Thymus (tissue), 2 donors: ENCODE data around the gene ZNF75A. TPM values are rescaled to one million over a fixed set of nuclear protein-coding genes. Genes with fewer than 3 reads are reported as not detected.

Source experiments
- polyA plus RNA-seq: library from polyadenylated mRNA; stranded (reverse); fragments of 200-250 nt; gene quantifications from one replicate; pipeline ENCODE4 v1.2.3, GENCODE V29; 2013
- total RNA-seq: library from RNA; stranded (reverse); fragments of 120-200 nt; gene quantifications from one replicate; pipeline ENCODE4 v1.2.4, GENCODE V29; 2013
- donor health status: healthy.

ZNF75A gene
- total and polyA plus RNA-seq, 2 donors: 25.9 to 44.7 TPM

Other genes starting within 250 kb of the ZNF75A start
- gene IL32, start 239.9 kb upstream of the ZNF75A start, total RNA-seq: 175 TPM
- gene IL32, start 239.9 kb upstream of the ZNF75A start, polyA plus RNA-seq: 343 TPM
- gene ZSCAN10, start 206.2 kb upstream of the ZNF75A start, total RNA-seq: 0.05 TPM
- gene ZSCAN10, start 206.2 kb upstream of the ZNF75A start, polyA plus RNA-seq: 0.11 TPM
- gene ZNF205, start 192.9 kb upstream of the ZNF75A start, total RNA-seq: 4.6 TPM
- 9.3 TPM for gene ZNF205, start 192.9 kb upstream of the ZNF75A start, polyA plus RNA-seq
- gene ZNF213, start 170.5 kb upstream of the ZNF75A start, total RNA-seq: 1.5 TPM
- 5.2 TPM for gene ZNF213, start 170.5 kb upstream of the ZNF75A start, polyA plus RNA-seq
- not detected for gene OR1F1, start 117.3 kb upstream of the ZNF75A start, total RNA-seq
- gene OR1F1, start 117.3 kb upstream of the ZNF75A start, polyA plus RNA-seq: 0.02 TPM
- 8.6 TPM for gene ZNF200, start 70.3 kb upstream of the ZNF75A start, total RNA-seq
- 10.0 TPM for gene ZNF200, start 70.3 kb upstream of the ZNF75A start, polyA plus RNA-seq
- gene MEFV, start 48.9 kb upstream of the ZNF75A start, total RNA-seq: 0.52 TPM
- 0.80 TPM for gene MEFV, start 48.9 kb upstream of the ZNF75A start, polyA plus RNA-seq
- gene ZNF263, start 22.0 kb upstream of the ZNF75A start, total RNA-seq: 30.2 TPM
- gene ZNF263, start 22.0 kb upstream of the ZNF75A start, polyA plus RNA-seq: 26.3 TPM
- gene TIGD7, start 67 bp upstream of the ZNF75A start, total RNA-seq: 6.4 TPM
- gene TIGD7, start 67 bp upstream of the ZNF75A start, polyA plus RNA-seq: 9.8 TPM
- gene OR2C1, start 50.4 kb downstream of the ZNF75A start, total RNA-seq: 0.14 TPM
- gene OR2C1, start 50.4 kb downstream of the ZNF75A start, polyA plus RNA-seq: 0.21 TPM
- 19.7 TPM for gene ZSCAN32, start 95.5 kb downstream of the ZNF75A start, total RNA-seq
- 16.3 TPM for gene ZSCAN32, start 95.5 kb downstream of the ZNF75A start, polyA plus RNA-seq
- 9.0 TPM for gene ZNF174, start 95.7 kb downstream of the ZNF75A start, total RNA-seq
- 7.0 TPM for gene ZNF174, start 95.7 kb downstream of the ZNF75A start, polyA plus RNA-seq
- gene ZNF597, start 138.0 kb downstream of the ZNF75A start, total RNA-seq: 2.5 TPM
- 2.3 TPM for gene ZNF597, start 138.0 kb downstream of the ZNF75A start, polyA plus RNA-seq
- 8.6 TPM for gene NAA60, start 138.2 kb downstream of the ZNF75A start, total RNA-seq
- gene NAA60, start 138.2 kb downstream of the ZNF75A start, polyA plus RNA-seq: 36.0 TPM
- gene C16orf90, start 190.0 kb downstream of the ZNF75A start, total RNA-seq: not detected
- not detected for gene C16orf90, start 190.0 kb downstream of the ZNF75A start, polyA plus RNA-seq
- gene CLUAP1, start 195.5 kb downstream of the ZNF75A start, total RNA-seq: 18.4 TPM
- 17.8 TPM for gene CLUAP1, start 195.5 kb downstream of the ZNF75A start, polyA plus RNA-seq